Activated CD8-positive, alpha-beta memory T cell treated with anti-CD3 and anti-CD28 coated beads, Interleukin-2, amount 50 U/mL, for 1 hour (primary cell): ENCODE results near the gene ABCC1.

Source experiments
- DNase-seq: peaks from one replicate; pipeline ENCODE4 v3.0.0-alpha.2; 2020; ENCODE audit errors: extremely low read depth

The ABCC1 gene

DNA sequence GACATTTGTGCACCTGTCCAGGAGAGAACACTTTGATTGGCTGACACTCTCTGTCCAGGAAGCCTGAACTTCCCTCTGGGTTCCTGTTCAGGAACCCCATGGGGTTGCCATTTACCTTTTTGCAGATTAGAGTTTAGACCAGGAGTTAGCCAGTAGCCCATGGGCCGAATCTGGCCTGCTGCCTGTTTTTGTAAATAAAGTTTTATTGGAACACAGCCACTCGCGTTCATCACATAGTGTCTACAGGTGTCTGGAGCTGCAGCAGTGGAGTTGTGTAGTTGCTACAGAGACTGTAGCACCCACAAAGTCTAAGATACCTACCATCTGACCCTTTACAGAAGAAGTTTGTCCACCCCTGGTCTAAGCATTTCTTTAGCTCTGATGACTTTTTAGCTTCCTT is 70.9 kb downstream of the ABCC1 start:
- DNase-seq = no peak

DNA sequence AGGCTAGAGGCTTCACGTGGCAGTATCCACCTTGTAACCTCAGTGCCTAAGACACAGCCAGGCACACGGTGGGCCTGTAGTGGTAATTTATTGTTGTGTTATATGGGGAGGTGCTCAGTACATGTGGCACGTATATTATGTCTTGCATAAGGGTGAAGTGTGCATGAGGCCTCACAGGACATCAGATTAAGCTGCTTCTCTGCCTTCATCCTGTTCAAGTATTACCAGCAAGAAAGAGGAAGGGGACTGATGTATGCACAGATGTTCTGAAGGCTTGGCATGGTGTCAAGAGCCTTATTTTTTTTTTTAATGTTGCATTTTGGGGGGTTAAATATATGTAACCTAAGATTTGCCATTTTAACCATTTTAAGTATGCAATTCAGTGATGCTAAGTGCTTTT is 71.6 kb downstream of the ABCC1 start:
- DNase-seq = no peak

DNA sequence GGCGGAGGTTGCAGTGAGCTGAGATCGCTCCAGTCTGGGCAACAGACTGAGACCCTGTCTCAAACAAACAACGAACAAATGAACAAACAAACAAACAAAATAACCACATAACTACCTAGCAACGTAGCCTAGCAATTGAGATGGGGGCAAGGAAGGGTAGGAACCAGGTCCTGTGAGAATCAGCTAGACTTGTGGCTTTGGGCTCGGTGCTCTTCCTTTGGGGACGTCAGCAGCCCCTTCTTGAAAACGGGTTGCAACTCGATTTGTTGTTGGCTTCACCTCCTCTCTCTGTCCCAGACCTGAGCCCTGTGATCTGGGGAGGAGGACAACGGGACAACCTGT is 72.2 kb downstream of the ABCC1 start:
- no peak for DNase-seq

DNA sequence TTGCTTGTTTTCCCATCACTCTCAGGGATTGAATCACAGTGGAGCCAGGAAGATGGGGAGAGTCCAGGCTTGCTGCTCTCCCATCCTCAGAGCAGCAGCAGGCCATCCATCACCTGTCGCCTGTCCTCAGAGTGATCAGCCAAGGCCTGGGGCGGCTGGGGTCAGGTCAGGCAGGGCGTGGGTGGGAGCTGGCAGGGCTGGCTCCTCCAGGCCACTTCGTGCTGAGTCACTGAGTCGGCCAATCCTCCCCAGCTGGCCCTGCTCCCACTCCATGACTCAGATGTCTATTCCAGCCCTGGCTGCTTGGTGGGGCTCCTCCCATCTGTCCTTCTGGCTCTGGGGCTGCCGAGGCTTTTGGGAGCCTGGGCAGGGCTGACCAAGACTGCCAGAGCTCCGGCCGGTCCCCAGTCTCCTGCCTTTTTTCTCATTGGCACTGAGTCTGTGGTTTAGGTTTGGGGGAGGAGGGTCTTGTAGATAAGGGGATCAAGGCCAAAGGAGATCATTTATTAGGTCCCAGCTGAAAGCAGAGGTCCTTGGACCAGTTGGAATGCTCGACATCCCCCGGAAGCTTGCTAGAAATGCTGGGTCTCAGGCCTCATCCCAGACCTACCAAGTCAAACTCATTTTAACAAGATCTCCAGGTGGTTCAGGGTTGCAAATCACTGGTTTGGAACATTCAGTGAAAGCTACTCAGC is 72.7 kb downstream of the ABCC1 start:
- DNase-seq = no peak

DNA sequence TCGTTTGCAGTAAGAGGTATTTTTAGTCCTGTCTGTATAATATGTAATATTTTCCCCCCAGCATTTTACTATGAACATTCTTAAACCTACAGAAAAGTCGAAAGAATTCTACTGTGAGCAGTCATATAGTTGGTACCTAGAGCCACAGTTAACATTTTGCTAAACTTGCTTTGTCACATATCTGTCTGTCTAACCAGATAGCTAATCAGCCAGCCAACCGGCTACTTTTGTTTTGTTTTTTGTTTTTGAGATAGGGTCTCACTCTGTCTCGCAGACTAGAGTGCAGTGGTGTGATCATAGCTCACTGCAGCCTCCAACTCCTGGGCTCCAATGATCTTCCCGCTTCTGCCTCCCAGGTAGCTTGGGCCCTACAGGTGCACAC is 73.3 kb downstream of the ABCC1 start:
- DNase-seq = no peak

DNA sequence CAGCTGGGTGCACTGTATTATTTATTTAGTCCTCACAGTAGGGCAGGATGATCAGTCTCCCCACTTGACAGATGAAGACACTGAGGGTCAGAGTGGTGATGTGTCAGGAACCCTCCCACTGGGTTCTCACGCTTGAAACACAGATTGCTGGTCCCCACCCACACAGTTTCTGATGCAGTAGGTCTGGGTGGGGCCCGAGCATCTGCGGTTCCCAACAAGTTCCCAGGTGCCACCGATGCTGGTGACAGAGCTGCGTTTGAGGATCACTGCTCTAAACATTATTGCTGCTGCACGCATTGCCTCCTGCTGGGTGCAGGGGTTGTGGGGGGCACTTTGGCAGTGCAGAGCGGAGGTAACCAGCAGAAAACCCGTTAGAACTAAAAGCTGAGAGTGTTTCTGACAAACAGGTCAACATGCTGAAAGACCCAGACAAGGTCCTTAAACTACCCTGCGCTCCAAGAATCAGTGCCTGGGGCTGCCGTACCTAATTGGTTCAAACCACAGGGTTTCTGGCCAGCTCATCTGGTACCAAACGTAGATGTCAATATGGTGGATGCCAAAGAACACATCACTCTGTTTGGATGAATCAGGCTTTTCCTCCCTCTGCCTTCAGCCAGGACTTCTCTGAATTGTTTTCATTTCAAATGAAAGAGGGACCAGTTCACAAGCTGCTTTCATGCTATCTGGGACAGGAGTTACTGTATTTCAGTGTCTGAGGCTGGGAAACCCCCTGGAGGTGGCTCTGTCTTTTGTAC is 76.0 kb downstream of the ABCC1 start:
- no peak for DNase-seq

DNA sequence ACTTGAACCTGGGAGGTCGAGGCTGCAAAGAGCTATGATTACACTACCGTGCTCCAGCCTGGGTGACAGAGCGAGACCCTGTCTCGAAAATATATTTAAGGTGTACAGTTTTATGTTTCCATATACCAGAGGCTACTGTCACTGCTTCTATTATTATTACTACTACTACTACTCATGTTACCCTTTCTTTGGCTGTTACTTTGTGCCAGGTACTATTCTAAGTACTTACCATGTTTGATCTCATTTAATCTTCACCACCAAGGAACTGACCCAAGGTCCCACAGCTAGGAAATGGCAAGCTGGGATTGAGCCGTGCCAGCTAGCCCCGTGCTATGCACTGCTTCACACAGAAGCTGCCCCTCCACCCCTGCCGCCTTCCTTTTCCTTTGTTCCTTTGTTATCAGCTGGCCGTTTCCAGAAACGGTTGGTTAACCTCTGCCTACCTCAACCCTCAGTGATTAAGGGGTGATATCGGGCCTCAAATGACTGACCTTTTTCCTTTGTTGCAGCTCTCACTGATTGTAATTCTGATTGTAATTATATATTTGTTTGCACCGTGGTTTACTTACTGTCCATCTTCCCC is 78.4 kb downstream of the ABCC1 start:
- DNase-seq = no peak

DNA sequence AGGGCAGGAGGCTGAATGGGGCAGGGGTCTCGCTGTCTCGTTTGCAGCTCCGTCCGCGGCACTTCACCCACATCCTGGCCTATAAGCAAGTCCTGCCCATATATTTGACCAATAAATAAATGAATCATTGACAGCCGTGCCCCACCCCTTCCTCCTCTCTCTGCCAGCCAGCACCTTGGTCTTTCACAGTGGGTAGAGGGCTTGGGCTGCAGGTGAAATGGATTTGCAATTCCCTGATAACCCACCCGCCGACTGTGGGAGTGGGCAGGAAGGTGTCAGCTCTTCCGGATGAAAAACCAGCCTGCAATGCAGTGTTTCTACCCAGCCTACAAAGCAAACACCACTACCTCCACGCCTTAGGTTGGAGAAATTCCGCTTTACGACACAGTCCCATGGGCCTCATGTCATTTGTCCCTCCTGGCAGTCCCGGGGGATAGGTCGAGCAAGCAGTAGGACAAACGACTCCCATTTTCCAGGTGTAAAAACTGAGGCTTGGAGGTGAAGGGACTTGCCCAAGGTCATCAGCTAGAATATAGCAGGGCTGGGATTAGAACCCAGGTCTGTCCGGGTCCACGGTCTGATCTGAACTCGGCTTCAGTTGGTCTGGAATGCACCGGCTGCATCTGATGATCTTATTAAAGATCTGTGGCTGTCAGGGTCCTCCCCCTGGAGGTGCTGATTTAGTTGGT is 79.0 kb downstream of the ABCC1 start:
- DNase-seq = no peak

DNA sequence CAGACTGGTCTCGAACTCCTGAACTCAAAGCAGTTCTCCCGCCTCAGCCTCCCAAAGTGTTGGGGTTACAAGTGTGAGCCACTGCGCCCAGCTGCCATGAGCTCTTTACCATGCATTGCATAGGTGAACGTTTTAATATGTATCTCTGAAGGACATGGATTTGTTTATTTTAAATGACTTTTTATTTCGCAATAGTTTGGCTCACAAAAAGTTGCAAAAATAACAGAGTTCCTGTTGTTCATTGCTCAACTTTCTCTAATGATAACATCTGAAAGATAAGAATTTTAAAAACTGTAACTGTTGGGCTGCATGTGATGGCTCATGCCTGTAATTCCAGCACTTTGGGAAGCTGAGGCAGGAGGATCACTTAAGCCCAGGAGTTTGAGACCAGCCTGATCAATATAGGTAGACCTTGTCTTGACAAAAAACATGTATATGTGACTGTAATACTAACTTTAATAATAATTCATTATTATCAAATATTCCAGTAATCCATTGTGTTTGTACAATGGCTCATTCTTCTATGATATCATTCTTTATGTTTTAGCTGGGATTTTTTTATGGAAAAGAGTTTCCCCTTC is 80.1 kb downstream of the ABCC1 start:
- DNase-seq = no peak

DNA sequence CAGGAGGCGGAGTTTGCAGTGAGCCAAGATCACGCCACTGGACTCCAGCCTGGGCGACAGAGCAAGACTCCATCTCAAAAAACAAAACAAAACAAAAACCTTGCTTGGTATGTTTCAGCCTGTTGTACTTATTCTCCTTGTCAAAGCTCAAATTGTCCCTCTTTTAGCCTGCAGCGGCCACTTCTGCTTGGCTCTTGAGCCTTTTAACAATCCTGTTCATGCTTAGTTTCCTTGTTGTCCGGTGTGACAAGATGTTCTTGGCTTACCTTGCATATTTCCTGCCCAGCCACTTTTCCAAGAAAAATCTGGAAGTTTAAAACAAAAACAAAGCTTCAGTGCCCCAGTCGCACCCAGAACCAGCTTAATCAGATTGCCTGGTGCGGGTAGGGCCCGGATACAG is 81.0 kb downstream of the ABCC1 start:
- no peak for DNase-seq

DNA sequence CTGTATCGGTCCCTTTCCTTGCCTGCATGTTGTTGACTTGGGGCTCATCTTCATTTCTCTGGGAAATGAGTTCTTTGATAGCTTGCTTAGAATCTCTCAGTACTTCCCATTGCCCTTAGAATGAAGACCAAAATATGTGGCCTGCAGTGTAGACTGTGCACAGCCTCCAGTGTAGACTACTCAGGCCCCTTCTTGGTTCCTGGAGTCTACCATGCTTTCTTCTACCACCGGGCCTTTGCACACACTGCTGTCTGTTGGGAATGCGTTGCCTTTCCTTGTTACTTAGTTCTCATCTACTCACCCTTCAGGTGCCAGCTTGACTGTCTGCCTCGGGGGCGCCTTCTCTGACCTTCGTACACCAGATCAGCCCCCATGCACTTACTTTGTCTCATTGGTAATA is 82.0 kb downstream of the ABCC1 start:
- no peak for DNase-seq

DNA sequence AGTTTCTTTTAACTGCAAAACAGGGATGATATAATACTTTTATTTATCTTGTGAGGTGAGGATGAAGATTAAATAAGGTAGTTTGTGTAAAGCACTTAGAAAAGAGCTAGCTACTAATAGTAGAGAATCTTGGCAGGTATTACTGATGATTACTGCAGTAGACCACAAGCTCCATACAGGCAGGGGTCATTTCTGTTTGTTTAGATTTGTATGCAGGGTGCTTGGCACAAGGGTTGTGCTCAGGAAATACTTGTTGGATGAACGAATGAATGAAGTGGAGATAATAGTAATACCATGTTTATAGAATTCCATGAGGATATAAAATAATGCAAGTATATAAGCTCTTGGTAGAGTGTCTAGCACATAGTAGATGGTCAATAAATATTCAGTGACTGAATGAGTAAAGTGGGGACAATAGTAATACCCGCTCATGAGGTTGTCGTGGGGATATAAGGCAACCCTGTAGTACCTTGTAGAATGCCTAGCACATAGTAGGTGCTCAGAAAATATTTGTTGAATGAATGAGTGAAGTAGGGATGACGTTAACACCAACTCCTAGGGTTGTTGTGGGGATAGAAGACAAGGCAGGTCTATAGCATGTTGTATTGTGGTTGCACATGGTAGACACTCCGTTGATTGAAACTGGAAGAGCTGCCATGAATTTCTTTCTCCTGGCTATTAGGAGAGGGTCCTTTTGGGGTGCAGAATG is 83.0 kb downstream of the ABCC1 start:
- no peak for DNase-seq

DNA sequence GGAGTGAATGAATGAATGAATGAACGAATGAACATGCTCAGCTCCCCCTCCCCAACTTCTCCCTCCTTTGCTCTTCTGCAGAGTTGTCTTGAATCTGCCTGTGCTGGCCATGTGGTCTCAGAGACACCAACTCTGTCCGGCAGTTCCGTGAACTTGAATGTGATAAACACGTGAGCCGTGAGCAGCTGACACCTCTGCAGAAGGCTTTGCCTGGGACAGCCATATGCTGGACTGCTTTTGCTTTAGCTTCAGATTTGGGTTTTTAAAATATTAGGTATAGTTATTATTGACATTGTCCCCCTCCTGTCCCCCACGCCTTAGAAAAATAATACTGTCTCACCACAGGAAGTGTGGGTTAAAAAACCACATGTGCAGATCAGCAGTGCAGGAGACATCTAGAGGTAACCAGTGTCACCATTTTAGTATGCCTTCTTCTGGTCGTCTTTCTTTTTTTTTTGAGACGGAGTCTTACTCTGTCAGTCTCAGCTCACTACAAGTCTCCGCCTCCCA is 83.8 kb downstream of the ABCC1 start:
- no peak for DNase-seq

DNA sequence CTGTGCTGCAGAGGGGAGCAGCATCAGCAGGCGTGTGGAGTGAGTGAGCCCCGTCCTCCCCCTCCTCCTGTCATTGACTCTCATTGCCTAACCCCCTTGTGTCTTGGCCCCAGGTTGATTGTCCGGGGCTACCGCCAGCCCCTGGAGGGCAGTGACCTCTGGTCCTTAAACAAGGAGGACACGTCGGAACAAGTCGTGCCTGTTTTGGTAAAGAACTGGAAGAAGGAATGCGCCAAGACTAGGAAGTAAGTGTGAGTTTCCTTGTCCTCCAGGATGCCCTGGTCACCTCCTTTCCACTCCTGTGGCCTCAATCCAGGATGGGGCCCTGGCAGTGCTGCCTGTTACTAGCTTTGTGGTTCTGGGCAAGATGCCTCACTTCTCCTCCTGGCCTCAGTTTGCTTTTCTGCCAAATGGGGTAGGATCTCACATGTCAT is 87.0 kb downstream of the ABCC1 start:
- DNase-seq = no peak

DNA sequence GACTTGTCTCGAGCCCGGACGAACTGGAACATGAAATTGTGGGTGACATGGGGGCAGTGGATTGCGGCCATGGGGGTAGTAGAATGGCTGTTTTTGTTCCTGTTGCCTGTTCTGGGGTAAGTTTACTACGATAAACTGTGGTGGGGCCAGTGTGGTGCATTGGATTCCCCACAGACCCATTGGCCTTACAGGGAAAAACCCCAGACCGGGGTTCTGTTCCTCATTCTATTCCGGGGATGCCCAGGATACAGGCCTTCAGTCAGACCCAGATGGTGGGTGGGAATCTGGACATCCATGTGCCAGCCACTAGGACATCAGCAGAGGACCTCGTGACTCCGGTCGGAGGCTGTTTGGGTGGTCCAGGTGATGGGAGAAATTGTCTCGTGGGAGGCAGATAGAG is 88.1 kb downstream of the ABCC1 start:
- DNase-seq = no peak

DNA sequence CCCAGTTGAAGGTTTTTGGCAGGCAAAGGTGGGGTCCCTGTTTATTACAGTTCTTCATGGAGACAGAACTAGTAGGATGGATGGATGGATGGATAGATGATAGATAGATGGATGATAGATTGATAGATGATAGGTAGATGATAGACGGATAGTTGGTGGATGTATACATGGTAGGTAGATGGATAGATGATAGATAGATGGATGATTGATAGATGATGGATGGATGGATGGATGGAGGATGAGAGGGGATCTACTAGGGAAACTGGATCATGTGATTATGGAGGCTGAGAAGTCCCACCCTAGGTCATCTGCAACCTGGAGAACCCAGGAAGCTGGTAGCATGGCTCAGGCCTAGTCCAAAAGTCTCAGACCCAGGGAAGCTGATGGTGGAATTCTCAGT is 88.6 kb downstream of the ABCC1 start:
- DNase-seq = no peak

DNA sequence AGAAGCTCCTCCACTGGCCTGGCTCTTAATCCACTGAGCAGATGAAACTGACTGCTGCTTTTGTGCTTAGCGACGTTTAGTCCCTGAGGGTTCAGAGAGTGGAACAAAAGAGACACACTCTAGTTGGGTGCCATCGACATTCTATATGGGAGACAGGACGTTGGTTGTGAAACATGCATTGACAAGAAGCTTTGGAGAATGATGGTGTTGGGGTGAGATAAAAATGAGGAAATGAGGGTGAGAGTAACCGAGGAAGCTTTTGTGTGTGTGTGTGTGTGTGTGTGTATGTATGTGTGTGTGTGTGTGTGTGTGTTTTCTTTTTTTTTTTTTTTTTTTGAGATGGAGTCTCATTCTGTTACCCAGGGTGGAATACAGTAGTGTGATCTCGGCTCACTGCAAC is 89.5 kb downstream of the ABCC1 start:
- DNase-seq = no peak

DNA sequence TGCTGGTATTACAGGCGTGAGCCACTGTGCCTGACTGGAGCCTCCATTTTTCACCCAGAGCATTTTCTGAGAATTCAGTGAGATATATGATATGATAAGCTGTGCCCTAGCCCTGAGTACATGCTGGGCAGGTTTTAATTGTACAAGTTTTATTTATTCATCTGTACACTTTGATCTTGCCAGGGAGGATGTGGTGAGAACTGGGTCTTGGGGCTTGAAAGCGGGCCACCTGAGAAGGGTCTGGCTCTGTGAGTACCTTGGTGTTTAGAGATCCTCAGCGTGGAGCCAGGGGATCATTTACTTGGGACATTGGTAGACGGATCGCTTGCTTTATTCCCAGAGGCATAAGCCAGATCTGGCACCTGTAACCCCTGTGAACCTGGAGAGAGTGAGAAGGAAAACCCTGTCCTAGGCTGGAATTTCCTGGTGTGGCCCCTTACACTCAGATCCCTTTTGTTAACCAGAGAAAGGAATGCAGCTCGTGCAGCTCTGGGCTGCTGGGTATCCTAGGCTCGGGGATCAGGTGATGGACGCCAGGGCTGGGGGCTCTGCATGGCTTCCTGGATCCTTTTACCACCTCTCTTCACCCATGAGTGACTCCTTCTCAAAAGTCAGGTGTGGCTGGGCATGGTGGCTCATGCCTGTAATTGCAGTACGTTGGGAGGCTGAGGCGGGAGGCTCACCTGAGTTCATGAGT is 91.9 kb downstream of the ABCC1 start:
- DNase-seq = no peak

DNA sequence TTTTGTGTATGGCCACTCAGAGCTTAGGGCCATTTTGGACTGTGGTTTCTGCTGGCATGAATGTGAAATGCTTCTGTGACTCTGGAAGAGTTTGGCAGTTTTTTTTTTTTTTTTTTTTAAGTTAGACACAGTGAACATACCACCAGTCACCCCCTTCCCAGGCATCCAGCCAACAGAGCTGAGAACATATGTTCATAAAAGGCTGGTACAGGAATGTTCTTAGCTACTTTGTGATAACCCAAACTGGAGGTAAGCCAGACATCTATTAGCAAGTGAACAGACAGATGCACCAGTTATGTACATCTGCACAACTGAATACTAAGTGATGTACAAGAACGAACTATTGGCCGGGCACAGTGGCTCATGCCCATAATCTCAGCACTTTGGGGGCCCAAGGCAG is 92.7 kb downstream of the ABCC1 start:
- DNase-seq = no peak

DNA sequence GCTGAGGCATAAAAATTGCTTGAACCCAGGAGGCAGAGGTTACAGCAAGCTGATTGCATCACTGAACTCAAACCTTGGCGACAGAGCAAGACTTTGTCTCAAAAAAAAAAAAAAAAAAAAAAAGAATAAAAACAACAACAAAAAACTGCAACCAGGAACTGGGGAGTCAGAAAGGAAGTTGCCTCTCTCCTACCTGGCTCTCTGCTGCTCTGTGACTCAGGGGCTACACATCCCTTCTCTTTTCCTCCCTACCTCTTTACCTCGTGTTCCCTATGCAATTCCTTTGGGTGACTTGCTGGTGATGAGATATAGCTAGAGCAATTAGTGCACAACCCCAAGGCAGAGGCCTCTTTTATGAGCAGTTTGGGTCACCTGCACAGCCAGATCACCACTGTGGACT is 95.9 kb downstream of the ABCC1 start:
- no peak for DNase-seq

DNA sequence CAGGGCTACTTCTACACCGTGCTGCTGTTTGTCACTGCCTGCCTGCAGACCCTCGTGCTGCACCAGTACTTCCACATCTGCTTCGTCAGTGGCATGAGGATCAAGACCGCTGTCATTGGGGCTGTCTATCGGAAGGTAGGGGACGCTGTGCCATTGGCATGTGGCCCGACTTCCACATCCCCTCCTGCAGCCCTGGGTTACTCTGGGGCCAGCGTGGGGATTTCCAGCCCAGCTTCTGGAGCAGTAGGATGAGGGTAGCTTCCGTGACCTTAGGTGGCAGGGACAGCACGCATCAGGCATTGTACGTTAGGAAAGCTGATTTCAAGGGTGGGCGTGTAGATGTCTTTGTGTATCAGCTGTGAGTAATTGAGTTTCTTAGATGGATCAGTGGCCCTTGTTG is 96.5 kb downstream of the ABCC1 start:
- DNase-seq = no peak
